ENCODE results near the gene CEACAM1.
"Not testable (repeated sequence)": the region's sequence is repeated elsewhere in the genome, so short reads cannot be mapped to it uniquely, and the experiment has no call there.

CEACAM1 gene

DNA sequence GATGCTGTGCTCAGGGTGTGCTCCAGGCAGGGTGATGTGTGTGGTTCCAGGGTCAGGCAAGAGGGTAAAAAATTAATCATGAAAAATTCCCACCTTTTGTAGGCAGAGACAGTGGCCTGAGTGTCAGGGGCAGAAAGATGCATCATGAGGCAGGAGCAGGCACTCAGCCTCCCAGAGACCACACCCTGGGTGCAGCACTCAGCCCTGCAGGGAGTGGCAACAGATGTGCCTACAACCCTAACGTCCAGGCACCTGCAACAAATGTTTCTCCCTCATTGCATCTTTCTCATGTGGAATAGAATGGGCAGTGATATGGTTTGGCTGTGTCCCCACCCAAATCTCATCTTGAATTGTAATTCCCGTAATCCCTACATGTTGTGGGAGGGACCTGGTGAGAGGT, 19.6 kb upstream of the CEACAM1 start:
- no peak for DNase-seq

DNA sequence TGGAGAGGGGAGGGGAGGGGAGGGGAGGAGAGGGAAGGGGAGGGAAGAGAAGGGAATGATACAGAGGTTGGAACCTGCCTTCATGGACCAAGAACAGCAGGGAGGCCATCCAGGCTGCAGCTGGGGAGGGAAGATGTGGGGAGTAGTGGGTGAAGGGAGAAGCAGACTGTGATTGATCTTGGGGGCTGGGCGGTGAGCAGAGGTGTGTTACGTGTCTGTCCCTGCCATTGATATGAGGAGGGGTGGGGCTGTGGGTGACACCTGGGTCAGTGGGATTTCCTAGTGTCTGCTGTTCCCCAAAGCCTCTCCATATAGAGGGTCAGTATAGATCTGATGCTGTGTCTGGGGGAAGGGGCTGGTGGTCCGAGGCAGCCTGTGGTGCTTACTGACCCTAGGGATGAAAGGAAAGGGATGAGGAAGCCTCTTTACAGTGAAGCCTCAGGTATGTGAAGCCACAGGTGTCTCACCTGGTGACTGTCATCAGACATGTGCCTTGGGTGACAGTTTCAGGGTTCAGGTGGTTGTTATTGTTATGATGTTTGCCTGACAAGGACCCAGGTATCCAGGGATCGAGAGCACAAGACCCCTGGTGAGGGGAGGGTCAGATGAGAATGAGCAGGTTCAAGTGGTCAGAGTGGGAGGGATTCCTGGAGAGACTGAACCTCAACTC, 18.7 kb upstream of the CEACAM1 start:
- no peak for DNase-seq

DNA sequence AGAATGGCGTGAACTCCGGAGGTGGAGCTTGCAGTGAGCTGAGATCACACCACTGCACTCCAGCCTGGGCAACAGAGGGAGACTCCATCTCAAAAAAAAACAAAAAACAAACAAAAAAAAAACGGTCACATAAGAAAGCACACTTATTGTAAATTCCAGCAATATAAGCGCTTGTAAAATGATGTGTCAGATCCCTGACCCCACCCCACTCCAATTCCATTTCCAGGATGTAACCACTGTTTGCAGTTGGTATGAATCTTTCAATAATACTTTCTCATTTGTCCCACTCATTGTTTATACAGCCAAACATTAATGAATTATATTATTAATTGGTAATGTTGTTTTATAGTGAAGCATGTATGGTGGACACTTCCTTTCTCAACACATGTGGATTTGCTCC, 15.9 kb upstream of the CEACAM1 start:
- DNase-seq: no peak

DNA sequence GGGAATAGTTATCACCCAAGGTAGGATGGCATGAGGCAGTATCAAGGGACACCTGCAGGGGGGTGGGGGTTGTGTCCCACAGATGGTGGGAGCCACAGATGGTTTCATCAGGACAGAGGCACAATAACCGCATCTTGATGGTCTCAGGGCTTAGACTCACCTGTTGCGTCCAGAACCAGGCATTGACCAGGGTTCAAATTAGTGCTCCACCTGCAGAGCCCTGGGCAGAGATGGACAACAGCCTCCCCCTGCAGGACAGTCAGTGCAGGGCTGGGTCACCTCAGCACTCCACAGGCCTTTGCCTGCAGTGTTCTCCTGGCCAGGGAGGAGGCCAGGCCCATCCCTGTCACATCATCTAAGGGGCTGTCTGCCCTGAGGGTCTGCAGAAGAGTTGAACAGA, 14.5 kb upstream of the CEACAM1 start:
- no peak for DNase-seq

DNA sequence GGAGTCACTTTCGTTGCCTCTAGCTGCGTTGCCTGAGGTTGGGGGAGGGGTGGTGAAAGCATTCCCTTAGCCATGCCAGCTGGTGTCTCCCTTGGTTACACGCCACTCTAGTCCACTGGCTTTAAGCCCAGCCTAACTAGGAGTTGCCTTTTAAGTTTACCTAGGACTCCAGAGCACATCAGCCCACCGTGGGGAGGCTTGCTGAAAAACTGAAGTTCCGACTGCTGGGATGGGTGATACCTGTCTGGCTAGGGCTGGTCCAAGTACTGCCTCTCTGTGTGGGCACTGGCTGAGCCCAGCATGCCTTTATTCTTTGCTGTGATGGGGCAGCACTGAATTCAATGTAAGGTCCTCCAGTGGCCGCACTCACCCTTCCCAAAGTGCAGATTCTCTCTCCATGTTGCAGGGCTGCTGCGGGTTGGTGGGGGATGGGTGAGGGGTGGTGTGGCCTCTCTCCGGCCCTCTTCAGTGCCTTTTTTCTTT, 11.8 kb upstream of the CEACAM1 start:
- DNase-seq: no peak

DNA sequence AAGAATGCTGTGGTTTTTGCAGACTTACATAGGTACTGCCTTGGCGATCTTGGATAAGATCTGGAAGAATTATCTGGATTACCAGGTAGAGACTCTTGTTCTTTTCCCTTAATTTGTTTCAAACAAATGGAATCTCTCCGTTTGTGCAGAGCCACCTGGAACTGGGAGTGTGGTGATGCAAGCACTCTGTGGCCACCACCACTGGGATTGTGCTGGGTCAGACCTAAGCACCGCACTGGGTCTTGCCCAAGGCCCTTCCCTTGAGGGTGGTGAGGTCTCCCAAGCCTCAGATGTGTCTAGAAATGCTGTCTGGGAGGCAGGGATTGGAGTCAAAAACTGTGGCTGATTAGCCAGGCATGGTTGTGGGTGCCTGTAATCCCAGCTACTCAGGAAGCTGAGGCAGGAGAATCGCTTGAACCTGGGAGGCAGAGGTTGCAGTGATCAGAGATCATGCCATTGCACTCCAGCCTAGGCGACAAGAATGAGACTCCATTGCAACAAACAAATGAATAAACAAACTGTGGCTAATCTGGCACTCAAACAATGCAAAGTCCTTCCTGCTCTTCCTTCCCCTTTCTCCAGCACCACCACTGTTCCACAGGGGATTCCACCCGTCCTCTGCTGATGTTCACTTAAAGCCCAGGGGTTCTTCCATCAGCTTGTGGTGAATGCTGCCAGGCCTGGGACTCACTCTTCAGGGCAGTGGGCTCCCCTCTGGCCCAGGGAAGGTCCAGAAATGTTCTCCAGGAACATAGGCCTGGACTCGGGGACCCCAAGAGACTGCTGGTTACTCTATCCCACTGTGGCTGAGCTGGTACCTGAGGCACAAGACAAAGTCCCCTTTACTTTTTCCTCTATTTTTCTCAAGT, 10.8 kb upstream of the CEACAM1 start:
- DNase-seq: no peak

DNA sequence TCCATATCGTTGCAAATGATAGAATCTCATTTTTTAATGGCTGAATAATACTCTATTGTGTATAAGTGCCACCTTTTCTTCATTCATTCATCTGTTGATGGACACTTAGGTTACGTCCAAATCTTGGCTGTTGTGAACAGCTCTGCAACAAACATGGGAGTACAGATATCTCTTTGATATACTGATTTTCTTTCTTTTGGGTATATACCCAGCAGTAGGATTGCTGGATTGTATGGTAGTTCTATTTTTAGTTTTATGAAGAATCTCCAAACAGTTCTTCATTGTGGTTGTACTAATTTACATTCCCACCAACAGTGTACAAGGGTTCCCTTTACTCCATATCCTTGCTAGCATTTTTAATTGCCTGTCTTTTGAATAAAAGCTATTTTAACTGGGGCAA, 7.0 kb upstream of the CEACAM1 start:
- not testable (repeated sequence) for DNase-seq

DNA sequence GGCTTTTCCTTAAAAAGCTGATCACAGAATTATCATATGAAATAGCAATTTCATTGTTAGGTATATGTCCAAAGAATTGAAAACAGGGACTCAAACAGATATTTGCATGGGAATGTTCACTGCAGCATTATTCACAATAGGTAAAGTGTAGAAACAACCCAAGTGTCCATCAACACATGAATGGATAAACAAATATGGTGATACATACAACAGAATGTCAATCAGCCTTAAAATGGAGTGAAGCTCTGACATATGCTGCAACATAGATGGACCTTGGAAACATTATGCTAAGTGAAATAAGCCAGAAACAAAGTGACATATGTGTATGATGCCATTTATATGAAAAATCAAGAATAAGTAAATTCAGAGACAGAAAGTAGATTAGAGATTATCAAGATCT, 6.1 kb upstream of the CEACAM1 start:
- no peak for DNase-seq

DNA sequence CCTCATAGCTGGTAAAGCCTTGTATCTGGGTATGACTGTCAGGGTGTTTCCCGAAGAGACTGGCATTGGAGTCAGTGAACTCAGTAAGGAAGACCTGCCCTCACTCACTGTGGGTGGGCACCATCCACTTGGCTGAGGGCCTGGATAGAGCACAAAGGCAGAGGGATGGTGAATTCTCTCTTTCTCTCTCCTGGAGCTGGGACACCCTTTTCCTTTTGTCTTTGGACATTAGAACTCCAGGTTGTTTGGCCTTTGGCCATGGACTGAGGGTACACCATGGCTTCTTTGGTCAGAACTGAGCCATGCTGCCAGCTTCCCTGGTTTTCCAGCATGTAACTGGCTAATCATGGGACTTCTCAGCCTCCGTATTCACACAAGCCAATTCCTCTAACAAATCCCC, 4.6 kb upstream of the CEACAM1 start:
- DNase-seq: no peak

DNA sequence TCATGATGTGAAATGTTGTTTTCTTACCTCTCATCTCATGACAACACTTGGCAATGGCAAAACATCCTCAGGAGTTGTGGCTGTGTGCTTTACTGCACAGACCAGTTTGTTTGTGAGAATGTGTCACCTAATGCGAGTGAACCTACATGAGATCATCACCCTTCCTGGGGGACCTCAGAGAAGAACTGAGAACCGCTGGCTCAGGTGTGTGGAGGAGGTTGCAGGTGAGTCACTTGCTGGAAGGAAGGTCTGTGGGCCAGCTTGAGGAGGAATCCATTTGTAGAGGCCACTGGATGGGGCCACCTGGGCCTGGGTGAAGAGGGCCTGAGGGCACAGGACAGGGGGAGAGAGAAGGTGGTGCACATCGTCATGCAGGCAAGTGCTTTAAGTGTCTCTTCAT, 3.0 kb upstream of the CEACAM1 start:
- no peak for DNase-seq

DNA sequence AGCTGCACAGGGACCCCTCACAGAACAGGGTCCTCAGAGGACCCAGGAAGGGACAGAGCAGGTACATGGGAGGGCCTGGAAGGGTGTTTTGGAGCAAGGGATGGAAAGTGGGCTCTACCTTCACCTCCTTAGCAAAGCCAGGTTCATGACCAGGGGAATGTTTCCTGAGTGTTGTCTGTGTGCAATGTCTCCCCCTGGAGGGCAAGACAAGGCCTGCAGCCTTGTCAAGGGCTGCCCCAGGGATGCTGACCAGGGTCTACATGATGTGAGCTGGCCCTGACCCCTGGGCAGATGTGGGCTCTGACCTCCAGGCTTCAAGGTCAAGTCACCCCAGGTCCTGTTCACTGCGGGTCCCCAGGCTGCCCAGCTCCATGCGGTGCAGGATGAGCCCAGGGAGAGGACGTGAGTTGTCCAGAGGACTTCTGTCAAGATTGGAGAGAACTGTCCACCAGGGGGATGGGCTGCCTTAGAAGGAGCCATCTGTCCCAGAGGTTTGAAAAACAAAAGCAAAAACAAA, 1.0 kb upstream of the CEACAM1 start:
- no peak for DNase-seq

DNA sequence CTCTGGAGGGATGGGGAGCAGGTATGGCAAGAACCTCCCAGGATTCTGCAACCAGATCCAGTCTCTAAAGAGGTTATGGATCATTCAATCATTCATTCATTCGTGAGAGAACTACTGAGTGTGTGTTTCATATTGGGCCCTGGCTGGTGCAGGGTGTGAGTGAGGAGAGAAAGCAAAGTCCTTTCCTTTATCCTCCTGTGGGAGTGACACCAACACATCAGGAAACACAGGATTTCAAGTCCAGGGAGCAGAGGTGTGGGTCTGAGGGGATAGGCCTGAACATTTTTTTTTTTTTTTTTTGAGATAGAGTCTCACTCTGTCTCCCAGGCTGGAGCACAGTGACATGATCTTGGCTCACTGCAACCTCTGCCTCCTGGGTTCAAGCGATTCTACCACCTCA, 3.3 kb downstream of the CEACAM1 start:
- DNase-seq: no peak

DNA sequence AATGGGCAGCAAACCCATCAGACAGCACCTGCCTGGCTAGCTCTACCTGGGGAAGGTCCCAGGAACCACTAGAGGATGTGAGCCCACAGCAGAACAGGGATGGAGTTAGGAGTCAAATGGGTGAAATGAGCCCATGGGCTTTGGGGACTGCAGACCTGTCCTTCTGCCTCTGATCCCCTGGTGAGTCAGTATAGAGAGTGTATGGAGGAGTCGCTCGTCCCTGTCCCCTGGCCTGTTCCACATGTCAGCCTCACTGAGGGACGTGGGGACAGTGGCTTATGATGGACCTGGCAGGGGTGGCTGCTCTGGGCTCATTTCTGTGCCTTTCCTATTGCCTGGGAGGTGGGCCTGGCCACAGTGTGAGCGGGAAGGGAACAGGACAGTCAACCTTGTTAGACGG, 4.0 kb downstream of the CEACAM1 start:
- DNase-seq: no peak

DNA sequence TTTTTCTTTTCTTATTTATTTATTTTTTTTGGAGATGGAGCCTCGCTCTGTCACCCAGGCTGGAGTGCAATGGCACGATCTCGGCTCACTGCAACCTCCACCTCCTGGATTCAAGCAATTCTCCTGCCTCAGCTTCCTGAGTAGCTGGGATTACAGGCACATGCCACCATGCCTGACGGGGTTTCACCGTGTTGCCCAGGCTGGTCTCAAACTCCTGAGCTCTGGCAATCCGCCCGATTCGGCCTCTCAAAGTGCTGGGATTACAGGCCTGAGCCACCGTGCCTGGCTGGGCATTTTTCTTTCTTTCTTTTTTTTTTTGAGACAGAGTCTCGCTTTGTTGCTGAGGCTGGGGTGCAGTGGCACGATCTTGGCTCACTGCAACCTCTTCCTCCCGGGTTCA, 6.0 kb downstream of the CEACAM1 start:
- not testable (repeated sequence) for DNase-seq

DNA sequence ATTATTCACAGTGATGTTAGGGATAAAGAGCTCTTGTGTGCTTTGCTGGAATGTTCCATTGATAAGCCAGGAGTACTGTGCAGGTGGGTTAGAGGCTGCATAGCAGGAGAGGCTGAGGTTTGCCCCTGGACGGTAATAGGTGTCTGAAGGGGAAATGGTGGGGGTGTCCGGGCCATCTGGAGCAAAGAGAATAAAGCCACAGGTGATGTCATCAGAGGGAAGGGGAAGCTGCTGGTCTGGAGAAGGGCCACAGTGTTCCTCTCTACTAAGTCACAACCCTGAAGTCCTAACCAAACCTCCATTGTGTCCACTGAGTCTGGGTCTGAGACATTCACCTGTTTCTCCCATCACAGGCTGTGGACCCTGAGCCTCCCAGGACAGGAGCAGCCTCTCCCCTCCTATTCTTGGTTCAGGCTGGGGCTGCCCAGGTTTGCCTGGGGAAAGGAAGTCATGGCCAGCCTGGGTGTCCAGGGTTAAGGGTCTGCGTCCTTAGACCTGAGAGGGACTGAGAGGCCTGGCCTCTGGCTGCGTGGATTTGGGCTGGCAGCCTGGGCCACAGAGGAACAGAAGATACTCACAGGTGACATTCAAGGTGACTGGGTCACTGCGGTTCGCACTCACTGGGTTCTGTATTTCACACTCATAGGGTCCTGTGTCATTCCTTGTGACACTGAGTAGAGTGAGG, 6.8 kb downstream of the CEACAM1 start:
- DNase-seq: no peak

DNA sequence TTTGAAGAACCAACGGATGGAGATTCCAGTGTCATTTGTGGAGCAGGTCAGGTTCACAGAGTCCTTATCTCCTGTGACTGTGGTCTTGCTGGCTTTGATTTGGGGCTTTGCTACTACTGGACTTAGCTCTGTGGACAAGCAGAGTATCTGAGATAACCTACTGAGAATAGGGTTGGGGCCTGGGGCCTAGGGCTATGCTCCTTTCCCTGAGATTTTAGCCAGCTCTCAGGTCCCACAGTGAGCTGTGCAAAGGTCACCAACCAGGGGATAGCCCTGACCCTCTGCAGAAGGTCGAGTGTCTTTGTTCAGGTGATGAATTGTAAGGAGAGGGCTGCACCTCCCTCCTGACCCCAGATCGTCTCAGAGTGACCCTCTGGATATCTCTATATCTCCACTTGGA, 9.2 kb downstream of the CEACAM1 start:
- no peak for DNase-seq

DNA sequence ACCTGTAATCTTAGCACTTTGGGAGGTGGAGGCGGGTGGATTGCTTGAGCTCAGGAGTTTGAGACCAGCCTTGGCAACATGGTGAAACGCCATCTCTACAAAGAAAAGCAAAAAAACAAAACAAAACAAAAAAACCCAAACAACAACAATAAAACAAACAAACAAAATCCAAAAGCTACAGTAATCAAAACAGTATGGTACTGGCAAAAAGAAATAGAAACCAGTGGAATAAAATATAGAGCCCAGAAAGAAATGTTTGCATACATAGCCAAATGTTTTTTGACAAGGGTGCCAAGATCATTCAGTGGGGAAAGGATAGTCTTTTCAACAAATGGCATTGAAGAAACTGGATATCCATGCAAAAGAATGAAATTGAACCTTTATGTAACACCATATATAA, 11.5 kb downstream of the CEACAM1 start:
- no peak for DNase-seq

DNA sequence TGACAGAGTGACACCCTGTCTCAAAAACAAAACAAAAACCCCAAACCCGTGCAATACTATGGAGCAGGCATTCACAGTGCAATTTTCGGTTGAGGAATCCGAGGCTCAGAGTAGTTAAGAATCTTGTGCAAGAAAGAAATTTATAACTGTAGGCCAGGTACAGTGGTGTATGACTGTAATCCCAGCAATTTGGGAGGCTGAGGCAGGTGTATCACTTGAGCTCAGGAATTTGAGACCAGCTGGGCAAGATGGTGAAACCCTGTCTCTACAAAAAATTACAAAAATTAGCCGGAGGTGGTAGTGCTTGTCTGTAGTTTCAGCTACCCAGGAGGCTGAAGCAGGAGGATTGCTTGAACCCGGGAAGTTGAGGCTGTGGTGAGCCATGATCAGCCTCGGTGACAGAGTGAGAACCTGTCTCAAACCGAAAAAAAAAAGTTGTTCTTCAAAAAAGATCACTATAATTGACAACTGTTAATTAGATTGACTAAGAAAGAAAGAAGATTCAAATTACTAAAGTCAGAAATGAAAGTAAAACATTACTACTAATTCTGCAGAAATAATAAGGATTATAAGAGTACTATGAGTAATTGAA, 12.9 kb downstream of the CEACAM1 start:
- no peak for DNase-seq

DNA sequence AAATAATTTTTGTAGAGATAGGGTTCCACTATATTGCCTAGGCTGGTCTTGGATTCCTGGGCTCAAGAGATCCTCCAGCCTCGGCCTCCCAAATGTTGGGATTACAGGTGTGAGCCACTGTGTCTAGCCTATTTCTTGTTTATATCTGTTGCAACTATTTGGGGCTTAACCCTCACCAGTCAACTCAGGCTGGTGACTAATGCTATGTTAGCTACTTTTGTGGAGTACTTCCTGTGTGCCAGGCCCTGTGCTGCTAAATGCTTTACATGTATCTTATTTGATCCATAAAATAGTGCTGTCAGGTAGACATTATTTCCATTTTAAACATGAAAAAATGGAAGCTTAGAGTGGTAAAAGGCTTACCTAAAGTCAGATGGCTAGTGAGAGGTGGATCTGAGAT, 13.8 kb downstream of the CEACAM1 start:
- DNase-seq: no peak

DNA sequence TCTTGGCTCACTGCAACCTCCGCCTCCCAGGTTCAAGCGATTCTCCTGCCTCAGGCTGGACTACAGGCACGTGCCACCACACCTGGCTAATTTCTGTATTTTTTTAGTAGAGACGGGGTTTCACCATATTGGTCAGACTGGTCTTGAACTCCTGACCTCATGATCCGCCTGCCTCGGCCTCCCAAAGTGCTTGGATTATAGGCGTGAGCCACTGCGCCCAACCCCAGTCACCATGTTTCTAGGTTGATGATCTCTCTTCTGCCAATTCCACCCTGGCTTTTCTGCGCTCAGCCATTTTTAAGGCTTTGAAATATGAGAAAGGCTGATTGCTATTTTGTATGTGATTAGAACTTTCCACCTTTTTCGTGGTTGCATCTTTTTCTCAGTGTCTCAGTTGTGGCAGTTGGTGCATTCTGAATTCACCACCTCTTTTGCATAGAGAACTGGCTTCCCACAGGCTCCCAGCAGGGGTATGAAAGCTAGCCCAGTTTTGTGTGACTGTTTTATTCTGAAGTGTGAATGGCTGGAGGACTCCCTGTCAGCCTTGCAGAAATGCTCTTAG, 15.5 kb downstream of the CEACAM1 start:
- DNase-seq: no peak

DNA sequence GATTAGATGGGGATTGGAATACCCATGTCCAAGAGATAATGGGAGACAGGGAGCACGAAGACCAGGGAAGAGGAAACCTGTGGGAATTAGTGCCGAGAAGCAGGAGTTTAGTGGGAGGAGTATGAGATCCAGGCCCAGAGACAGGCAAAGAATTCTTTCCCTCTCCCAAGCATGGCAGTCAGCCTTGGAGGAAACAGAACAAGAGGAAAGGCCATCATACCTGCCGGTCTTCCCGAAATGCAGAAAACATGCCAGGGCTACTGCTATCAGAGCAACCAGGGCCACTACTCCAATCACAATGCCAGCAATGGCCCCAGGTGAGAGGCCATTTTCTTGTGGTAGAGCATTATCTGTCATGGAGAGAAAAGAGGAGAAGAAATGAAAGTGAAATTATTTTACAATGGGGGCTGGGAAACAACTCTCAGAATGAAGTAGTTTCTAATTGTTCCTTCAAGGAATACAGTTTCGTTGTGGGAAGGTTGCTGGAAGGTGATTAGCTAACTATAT, 16.1 kb downstream of the CEACAM1 start:
- no peak for DNase-seq

DNA sequence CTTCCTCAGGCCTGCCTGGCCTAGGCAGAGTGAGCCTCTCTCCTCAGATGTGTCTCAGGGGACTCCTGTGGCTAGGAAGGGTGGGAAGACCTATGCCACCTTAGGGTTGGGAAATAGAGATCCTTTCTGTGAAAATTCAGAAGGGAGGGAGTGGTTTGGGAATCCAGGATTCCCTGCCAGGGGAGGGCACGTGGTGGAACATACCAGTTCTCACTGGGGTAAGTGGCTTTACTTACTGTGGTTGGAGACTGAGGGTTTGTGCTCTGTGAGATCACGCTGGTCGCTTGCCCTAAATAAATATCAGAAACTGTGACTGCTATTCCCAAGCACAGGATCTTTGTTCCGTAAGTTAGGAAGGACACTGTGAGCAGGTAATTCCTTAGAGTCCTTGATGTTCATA, 16.9 kb downstream of the CEACAM1 start:
- no peak for DNase-seq
